ENCODE results near the gene RTBDN. TPM values are rescaled to one million over a fixed set of nuclear protein-coding genes. Genes with fewer than 3 reads are reported as not detected.
"Not testable (repeated sequence)": the region's sequence is repeated elsewhere in the genome, so short reads cannot be mapped to it uniquely, and the experiment has no call there.

The RTBDN gene
- total RNA-seq, 2 donors from 2014 or later: 0.35 TPM; not detected in 1

GRCh38 chr19:12833738-12834565, 427 bp downstream of the RTBDN start:
- peaks cover 4% of the 10 kb centered on the region for H3K4me1 ChIP-seq
- DNase-seq: peak; percentile 39
- no peak overlapping the region for H3K9ac ChIP-seq (ENCODE audit: low read depth in 2 of 2, low read length in 2 of 2)
- peaks cover 74% of the 10 kb centered on the region for H3K27me3 ChIP-seq
- intact Hi-C loops (cut with DNase I): no loop called here
- peak overlapping the region; percentile 40 for H3K4me3 ChIP-seq
- no peaks in the 10 kb centered on the region for H3K9me3 ChIP-seq
- no peak for TF ChIP-seq CTCF (IDR thresholded peaks at IDR 0.05)
- no peak overlapping the region for H3K27ac ChIP-seq
- H3K36me3 ChIP-seq: no peaks in the 10 kb centered on the region

DNA sequence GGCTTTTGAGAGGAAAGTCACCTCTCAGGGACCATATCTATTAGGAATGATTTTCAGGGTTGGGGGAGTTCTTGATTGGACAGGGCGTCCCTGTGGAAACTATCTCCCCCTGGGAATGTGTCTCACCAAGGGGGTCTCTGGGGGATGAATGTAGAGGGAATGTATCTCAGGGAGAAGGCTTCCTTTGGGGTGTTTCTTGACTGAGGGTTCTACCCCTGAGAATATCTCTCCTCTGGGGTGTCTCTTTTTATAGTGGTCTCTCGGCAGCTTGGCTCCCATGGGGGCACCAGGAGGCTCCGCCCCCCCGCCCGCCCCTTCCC, 1.0 kb downstream of the RTBDN start:
- Histone ChIP-seq H3K27me3 (peaks cover 68% of the 10 kb centered on the region), H3K9ac (ENCODE audit: low read depth in 2 of 2, low read length in 2 of 2) (no peak overlapping the region), H3K27ac (no peak overlapping the region), H3K9me3 (no peaks in the 10 kb centered on the region), H3K36me3 (no peaks in the 10 kb centered on the region), H3K4me1 (peaks cover 4% of the 10 kb centered on the region), H3K4me3 (no peak overlapping the region)
- intact Hi-C loops (cut with DNase I): no loop called here
- DNase-seq: no peak
- TF ChIP-seq CTCF (IDR thresholded peaks at IDR 0.05): no peak

- Histone ChIP-seq H3K4me3 (no peak overlapping the region), H3K4me1 (peaks cover 5% of the 10 kb centered on the region), H3K27ac (no peak overlapping the region), H3K9ac (ENCODE audit: low read depth in 2 of 2, low read length in 2 of 2) (no peak overlapping the region), H3K27me3 (peaks cover 29% of the 10 kb centered on the region), H3K9me3 (no peaks in the 10 kb centered on the region), H3K36me3 (no peaks in the 10 kb centered on the region)
- TF ChIP-seq CTCF (IDR thresholded peaks at IDR 0.05): no peak
- DNase-seq: peak; percentile 63
- intact Hi-C loops (cut with DNase I): no loop called here
Measured at GRCh38 chr19:12828494-12828893, 5.9 kb downstream of the RTBDN start.

DNA sequence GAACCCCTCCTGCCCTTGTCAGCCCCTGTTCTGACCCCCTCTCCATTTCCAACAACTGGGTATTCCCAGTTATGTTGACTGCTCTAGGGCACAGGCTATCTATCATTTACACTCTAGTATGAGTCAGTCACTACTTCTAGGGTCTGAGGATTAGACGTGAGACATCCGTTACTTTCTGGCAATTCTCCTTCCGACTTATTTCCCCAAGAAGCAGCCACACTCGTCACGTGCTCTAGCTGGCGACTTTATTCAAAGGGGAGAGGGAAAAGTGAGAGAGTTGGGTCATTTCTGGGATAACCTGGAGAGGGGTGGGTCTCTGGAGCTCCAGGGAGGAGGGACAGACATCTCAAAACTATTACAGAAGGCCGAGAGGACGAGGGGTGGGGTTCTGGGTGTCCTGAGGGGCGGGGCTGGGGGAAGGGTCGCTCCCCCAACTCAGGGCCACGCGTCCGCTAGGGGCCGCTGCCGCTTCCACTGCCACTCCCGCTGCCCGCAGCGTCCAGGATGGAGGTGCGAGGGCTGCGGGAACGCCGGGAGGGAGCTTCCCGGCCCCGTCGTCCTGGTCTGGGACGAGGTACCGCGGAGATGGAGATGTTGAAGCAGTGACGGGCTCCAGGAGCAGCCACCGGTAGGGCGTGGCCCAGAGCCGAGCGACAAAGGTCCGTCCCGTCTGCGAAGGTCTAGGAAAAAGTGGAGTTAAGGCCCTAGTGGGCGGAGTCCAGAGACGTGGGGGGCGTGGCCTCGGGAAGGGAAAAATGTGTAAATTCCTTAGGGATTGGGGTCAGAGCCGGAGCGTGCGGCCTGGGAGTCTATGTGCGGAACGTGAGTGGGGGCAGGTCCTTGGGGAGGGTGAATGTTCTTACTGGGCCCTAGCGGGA, 8.9 kb downstream of the RTBDN start:
- Histone ChIP-seq H3K9ac (ENCODE audit: low read depth in 2 of 2, low read length in 2 of 2) (no peak overlapping the region), H3K36me3 (no peaks in the 10 kb centered on the region), H3K4me1 (peaks cover 5% of the 10 kb centered on the region), H3K27ac (no peak overlapping the region), H3K27me3 (peaks cover 5% of the 10 kb centered on the region), H3K9me3 (no peaks in the 10 kb centered on the region), H3K4me3 (no peak overlapping the region)
- intact Hi-C loops (cut with DNase I): no loop called here
- no peak for TF ChIP-seq CTCF (IDR thresholded peaks at IDR 0.05)
- no peak for DNase-seq

DNA sequence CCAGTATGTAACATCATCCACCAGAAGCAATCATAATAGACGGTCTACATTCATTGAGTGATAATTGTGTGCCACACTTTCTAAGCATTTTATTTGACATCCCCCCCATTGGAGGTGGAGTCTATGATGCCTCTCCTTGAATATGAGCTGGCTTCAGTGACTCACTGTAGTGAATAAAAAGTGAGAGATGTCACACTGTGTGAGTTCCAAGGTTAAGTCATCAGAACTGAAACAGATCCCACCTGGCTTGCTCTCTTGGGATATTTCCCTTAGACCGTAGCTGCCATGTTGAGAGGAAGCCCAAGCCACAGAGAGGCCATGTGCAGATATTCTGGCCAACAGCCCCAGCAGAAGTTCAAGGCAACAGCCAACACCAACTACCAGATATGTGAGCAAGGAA, 12.6 kb downstream of the RTBDN start:
- intact Hi-C loops (cut with DNase I): no loop called here
- Histone ChIP-seq H3K27ac (no peak overlapping the region), H3K36me3 (no peaks in the 10 kb centered on the region), H3K4me3 (no peak overlapping the region), H3K9me3 (no peaks in the 10 kb centered on the region), H3K27me3 (peaks cover 5% of the 10 kb centered on the region), H3K9ac (ENCODE audit: low read depth in 2 of 2, low read length in 2 of 2) (no peak overlapping the region), H3K4me1 (peaks cover 5% of the 10 kb centered on the region)
- TF ChIP-seq CTCF (IDR thresholded peaks at IDR 0.05): no peak
- no peak for DNase-seq

DNA sequence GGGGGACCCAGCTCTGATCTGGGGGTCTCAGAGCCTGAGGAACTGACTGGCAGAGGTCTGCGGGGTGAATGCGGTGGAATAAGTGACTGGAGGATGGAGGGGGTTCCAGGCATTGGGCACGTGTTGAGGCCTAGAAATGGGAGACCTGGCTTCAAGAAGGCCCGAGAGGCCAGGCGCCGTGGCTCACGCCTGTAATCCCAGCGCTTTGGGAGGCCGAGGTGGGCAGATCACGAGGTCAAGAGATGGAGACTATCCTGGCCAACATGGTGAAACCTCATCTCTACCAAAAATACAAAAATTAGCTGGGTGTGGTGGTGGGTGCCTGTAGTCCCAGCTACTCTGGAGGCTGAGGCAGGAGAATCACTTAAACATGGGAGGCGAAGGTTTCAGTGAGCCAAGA, 16.6 kb downstream of the RTBDN start:
- H3K4me3 ChIP-seq; DNase-seq; intact Hi-C loops (cut with DNase I); H3K27me3 ChIP-seq; H3K9me3 ChIP-seq; H3K36me3 ChIP-seq; H3K27ac ChIP-seq; H3K9ac ChIP-seq (ENCODE audit: low read depth in 2 of 2, low read length in 2 of 2); H3K4me1 ChIP-seq: not testable (repeated sequence)

- H3K4me3 ChIP-seq; H3K9ac ChIP-seq (ENCODE audit: low read depth in 2 of 2, low read length in 2 of 2); H3K4me1 ChIP-seq; H3K27ac ChIP-seq; H3K36me3 ChIP-seq; H3K9me3 ChIP-seq; H3K27me3 ChIP-seq; intact Hi-C loops (cut with DNase I); DNase-seq: not testable (repeated sequence)
Measured at GRCh38 chr19:12817188-12817587, 17.2 kb downstream of the RTBDN start.
